ENCODE results near the gene SLC45A1. TPM values are rescaled to one million over a fixed set of nuclear protein-coding genes. Genes with fewer than 3 reads are reported as not detected.

Gene SLC45A1
- total RNA-seq, 1 donor from 2014 or later = 6.1 TPM

DNA sequence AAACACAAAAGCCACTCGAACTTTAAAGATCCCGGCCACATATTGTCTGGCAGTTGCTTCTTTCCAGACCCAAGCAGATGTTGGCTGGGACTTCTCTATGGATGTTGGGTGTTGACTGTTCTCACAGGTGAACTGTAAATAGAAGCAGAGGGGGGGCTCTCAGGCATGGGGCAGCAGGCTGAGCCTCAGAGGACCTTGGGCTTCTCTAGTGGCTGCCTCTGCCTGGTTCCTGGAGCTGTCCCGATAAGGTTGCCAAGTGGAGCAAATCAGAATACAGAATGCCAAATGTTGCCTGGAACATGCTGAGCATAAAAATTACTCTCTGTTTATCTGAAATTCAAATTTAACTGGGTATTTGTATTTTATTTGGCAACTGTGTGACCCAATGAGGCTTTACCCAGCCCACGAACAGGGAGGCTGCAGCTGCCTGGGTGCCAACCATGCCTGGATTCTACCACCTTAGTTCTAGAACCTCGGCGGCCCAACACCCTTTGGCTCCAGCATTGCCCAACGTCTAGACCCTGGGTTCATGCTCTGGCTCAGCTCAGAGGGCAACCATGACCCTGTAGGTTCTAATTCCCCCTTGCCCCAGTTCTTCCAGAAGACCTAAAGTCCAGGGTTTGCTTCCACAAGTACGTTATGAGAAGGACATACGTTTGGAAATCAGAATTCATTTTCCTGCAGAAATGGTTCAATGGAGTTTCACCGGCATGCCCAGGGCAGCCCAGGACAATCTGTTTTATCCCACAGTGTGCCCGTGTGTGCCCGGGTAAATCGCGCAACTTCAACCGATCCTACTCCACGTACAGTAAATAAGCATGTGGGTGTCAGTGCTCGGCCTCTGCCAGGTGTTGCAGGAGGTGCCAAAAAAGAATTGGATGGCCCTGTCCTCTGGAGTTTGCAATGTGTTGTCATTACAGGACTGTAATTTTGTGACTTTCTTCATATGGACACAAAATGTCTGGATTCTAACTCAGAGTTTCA lies 5.4 kb upstream of the SLC45A1 start:
- DNase-seq = no peak
- TF ChIP-seq, protein P1, sequence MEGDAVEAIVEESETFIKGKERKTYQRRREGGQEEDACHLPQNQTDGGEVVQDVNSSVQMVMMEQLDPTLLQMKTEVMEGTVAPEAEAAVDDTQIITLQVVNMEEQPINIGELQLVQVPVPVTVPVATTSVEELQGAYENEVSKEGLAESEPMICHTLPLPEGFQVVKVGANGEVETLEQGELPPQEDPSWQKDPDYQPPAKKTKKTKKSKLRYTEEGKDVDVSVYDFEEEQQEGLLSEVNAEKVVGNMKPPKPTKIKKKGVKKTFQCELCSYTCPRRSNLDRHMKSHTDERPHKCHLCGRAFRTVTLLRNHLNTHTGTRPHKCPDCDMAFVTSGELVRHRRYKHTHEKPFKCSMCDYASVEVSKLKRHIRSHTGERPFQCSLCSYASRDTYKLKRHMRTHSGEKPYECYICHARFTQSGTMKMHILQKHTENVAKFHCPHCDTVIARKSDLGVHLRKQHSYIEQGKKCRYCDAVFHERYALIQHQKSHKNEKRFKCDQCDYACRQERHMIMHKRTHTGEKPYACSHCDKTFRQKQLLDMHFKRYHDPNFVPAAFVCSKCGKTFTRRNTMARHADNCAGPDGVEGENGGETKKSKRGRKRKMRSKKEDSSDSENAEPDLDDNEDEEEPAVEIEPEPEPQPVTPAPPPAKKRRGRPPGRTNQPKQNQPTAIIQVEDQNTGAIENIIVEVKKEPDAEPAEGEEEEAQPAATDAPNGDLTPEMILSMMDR (IDR thresholded peaks at IDR 0.05; ENCODE audit: partially characterized antibody, unreplicated experiment) = no peak
- no peak overlapping the region for H3K27ac Mint-ChIP-seq (ENCODE audit: unreplicated experiment)

GRCh38 chr1:8313231-8313630 lies 4.7 kb upstream of the SLC45A1 start:
- TF ChIP-seq, protein P1 (IDR thresholded peaks at IDR 0.05; ENCODE audit: partially characterized antibody, unreplicated experiment) = no peak
- no peak for DNase-seq
- Mint-ChIP-seq H3K4me3 (ENCODE audit: unreplicated experiment) (no peak overlapping the region), H3K36me3 (ENCODE audit: unreplicated experiment) (no peaks in the 10 kb centered on the region), H3K27ac (ENCODE audit: unreplicated experiment) (no peak overlapping the region), H3K27me3 (ENCODE audit: unreplicated experiment) (peaks cover 7% of the 10 kb centered on the region), H3K9me3 (ENCODE audit: unreplicated experiment) (peaks cover 2% of the 10 kb centered on the region), H3K4me1 (ENCODE audit: low read depth, unreplicated experiment) (peaks cover 6% of the 10 kb centered on the region)

More for the DNA sequence above, 5.4 kb upstream of the SLC45A1 start:
- Mint-ChIP-seq H3K4me3 (ENCODE audit: unreplicated experiment) (no peak overlapping the region), H3K36me3 (ENCODE audit: unreplicated experiment) (no peaks in the 10 kb centered on the region), H3K9me3 (ENCODE audit: unreplicated experiment) (peaks cover under 1% of the 10 kb centered on the region), H3K27me3 (ENCODE audit: unreplicated experiment) (peaks cover 7% of the 10 kb centered on the region), H3K4me1 (ENCODE audit: low read depth, unreplicated experiment) (peaks cover 6% of the 10 kb centered on the region)

- H3K27ac Mint-ChIP-seq (ENCODE audit: unreplicated experiment) = no peak overlapping the region
- TF ChIP-seq, protein P1 (IDR thresholded peaks at IDR 0.05; ENCODE audit: partially characterized antibody, unreplicated experiment) = peak; percentile 80
- H3K9me3 Mint-ChIP-seq (ENCODE audit: unreplicated experiment) = peaks cover 2% of the 10 kb centered on the region
- DNase-seq = peak; percentile 84
- peaks cover 6% of the 10 kb centered on the region for H3K4me1 Mint-ChIP-seq (ENCODE audit: low read depth, unreplicated experiment)
- H3K4me3 Mint-ChIP-seq (ENCODE audit: unreplicated experiment) = no peak overlapping the region
- peaks cover 11% of the 10 kb centered on the region for H3K27me3 Mint-ChIP-seq (ENCODE audit: unreplicated experiment)
- H3K36me3 Mint-ChIP-seq (ENCODE audit: unreplicated experiment) = no peaks in the 10 kb centered on the region
Observed at GRCh38 chr1:8314346-8315280, 3.3 kb upstream of the SLC45A1 start.

GRCh38 chr1:8315573-8316475 lies 2.1 kb upstream of the SLC45A1 start:
- Mint-ChIP-seq H3K27ac (ENCODE audit: unreplicated experiment) (no peak overlapping the region), H3K4me1 (ENCODE audit: low read depth, unreplicated experiment) (peaks cover 6% of the 10 kb centered on the region), H3K36me3 (ENCODE audit: unreplicated experiment) (no peaks in the 10 kb centered on the region), H3K4me3 (ENCODE audit: unreplicated experiment) (no peak overlapping the region), H3K27me3 (ENCODE audit: unreplicated experiment) (peaks cover 11% of the 10 kb centered on the region), H3K9me3 (ENCODE audit: unreplicated experiment) (peaks cover 2% of the 10 kb centered on the region)
- TF ChIP-seq, protein P1 (IDR thresholded peaks at IDR 0.05; ENCODE audit: partially characterized antibody, unreplicated experiment) = peak; percentile 15
- DNase-seq = no peak

Data from glutamatergic neuron (in vitro differentiated cells).